ENCODE data around the gene ITIH2. TPM values are rescaled to one million over a fixed set of nuclear protein-coding genes. Genes with fewer than 3 reads are reported as not detected.

Gene ITIH2
- total RNA-seq, 4 donors from 2014 or later: not detected

GRCh38 chr10:7788639-7789286 is 85.6 kb downstream of the ITIH2 start:
- ATAC-seq (ENCODE audit: low FRiP score) (peak; percentile 1), DNase-seq (ENCODE audit: low spot score) (no peak)
- TF ChIP-seq CTCF (IDR thresholded peaks at IDR 0.05): no peak

- no peak for ATAC-seq (ENCODE audit: low FRiP score)
Measured at GRCh38 chr10:7789390-7789789, 86.3 kb downstream of the ITIH2 start.

GRCh38 chr10:7792541-7792940 is 89.4 kb downstream of the ITIH2 start:
- no peak for DNase-seq (ENCODE audit: low spot score)
- no peak for ATAC-seq (ENCODE audit: low FRiP score)
- no peak for TF ChIP-seq CTCF (IDR thresholded peaks at IDR 0.05)

More at GRCh38 chr10:7789390-7789789, 86.3 kb downstream of the ITIH2 start:
- no peak for DNase-seq (ENCODE audit: low spot score)
- no peak for TF ChIP-seq CTCF (IDR thresholded peaks at IDR 0.05)

- ATAC-seq (ENCODE audit: low FRiP score): no peak
- TF ChIP-seq CTCF (IDR thresholded peaks at IDR 0.05): no peak
- DNase-seq (ENCODE audit: low spot score): no peak
Measured at GRCh38 chr10:7794251-7795026, 91.3 kb downstream of the ITIH2 start.

- DNase-seq (ENCODE audit: low spot score) (no peak), ATAC-seq (ENCODE audit: low FRiP score) (peak; percentile 77)
- no peak for TF ChIP-seq CTCF (IDR thresholded peaks at IDR 0.05)
Measured at GRCh38 chr10:7795605-7796004, 92.5 kb downstream of the ITIH2 start.

- DNase-seq (ENCODE audit: low spot score) (no peak), ATAC-seq (ENCODE audit: low FRiP score) (peak; percentile 73)
- no peak for TF ChIP-seq CTCF (IDR thresholded peaks at IDR 0.05)
Measured at GRCh38 chr10:7797582-7797981, 94.5 kb downstream of the ITIH2 start.

Other genes starting within 250 kb of the ITIH2 start
- gene ITIH5, start 36.4 kb upstream of the ITIH2 start, total RNA-seq: 100 to 1,000 TPM in 2 of 4 donors, 10 to 100 TPM in 2; 50.0 to 263 (median 97.9) TPM
- gene KIN, start 84.7 kb downstream of the ITIH2 start, total RNA-seq: 1 to 10 TPM; 3.6 to 8.7 (median 7.3) TPM
- 100 to 1,000 TPM; 174 to 218 (median 205) TPM for gene ATP5F1C, start 84.9 kb downstream of the ITIH2 start, total RNA-seq
- gene TAF3, start 115.2 kb downstream of the ITIH2 start, total RNA-seq: 1 to 10 TPM; 4.9 to 8.8 (median 6.4) TPM

Data from omental fat pad (tissue), 4 donors.